ENCODE measurements around the gene AGAP4.
"Not testable (repeated sequence)": the region's sequence is repeated elsewhere in the genome, so short reads cannot be mapped to it uniquely, and the experiment has no call there.

The AGAP4 gene

DNA sequence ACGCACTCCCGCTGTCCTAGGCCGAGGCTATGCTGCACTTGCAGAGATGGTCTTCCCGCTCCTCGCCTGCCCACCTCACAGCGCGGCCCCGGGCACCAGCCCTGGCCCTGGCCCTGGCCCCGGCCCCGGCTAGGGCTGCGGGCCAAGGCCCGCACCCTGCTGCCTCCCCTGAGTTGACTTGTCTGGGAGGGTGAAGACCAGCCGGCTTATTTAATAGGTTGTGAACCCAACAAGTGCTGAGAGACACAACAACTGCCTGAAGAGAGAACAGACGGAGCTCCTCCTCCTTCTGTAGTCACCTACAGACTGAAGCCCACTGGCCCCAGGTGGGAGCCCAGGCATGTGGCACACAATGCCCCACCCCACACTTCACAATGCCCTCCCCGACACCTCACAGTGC lies at the start of gene AGAP4:
Gene AGAP4, minus strand, starts transcription at position 101 of the 400 bp plus-strand sequence. CDS start 153 bp downstream, outside the sequence.
- not testable (repeated sequence) for H3K4me2 ChIP-seq, H3K9me3 ChIP-seq, H3K27ac ChIP-seq, H3K4me3 ChIP-seq, H3K36me3 ChIP-seq, H4K20me1 ChIP-seq, H3K4me1 ChIP-seq, H3K27me3 ChIP-seq, H3K9ac ChIP-seq

- H3K4me3 ChIP-seq, H4K20me1 ChIP-seq, H3K9me3 ChIP-seq, H3K27me3 ChIP-seq, H3K4me2 ChIP-seq, H3K9ac ChIP-seq, H3K27ac ChIP-seq, H3K36me3 ChIP-seq, H3K4me1 ChIP-seq: not testable (repeated sequence)
Observed at GRCh38 chr10:45890721-45891120, 43.4 kb upstream of the AGAP4 start.

DNA sequence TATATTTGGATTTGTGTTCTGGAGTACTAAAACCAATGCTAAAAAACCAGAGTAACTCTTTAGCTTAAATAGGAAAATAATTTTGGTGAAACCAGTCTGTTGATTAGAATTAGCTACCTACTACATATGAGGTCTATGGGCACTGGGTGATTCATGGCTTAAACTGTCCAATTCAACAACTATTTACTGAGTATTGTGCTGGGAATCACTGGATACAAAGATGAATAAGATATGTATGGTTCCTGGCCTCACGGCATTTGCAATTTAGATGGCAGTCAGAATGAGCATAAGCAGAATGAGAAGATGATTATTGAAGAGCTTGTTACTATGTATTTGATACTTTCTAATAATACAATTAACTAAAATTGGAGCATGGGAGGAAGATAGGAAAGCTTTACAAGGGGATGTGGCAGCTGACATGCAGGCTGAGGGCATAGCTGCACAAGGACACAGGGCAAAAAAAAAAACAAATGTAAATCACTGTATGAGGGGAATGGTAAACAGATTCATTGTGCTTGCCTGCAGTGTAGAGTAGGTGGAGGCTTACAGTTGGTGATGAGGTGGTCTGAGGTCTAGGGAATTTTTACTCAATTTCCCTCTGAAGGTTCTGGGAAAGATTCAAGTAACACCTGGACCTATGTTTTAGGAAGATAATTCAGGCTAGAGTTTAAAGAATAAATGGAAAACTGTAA lies 42.4 kb upstream of the AGAP4 start:
- H3K9ac ChIP-seq, H3K4me1 ChIP-seq, H3K4me2 ChIP-seq, H4K20me1 ChIP-seq, H3K36me3 ChIP-seq, H3K4me3 ChIP-seq, H3K27ac ChIP-seq, H3K27me3 ChIP-seq, H3K9me3 ChIP-seq: not testable (repeated sequence)

DNA sequence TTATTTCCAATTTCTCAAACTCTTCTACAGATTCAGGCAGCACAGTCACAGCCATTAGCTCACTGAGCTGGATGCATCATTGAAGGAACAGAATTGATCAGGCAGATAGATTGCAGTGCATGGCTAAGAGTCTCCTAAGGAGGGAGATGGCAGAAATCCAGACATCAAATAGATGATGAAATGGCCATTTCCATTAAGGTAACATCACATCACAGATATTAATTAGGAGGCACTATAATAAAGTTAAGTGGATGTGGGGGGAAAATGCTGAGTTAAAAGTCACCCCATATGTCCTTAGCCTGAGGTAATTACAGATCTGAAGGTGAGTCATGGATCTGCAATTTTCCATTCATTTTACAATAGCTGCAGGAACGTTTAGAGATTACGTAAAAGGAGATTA lies 35.6 kb upstream of the AGAP4 start:
- not testable (repeated sequence) for H4K20me1 ChIP-seq, H3K9ac ChIP-seq, H3K9me3 ChIP-seq, H3K36me3 ChIP-seq, H3K27me3 ChIP-seq, H3K27ac ChIP-seq, H3K4me2 ChIP-seq, H3K4me3 ChIP-seq, H3K4me1 ChIP-seq

GRCh38 chr10:45865404-45865803 lies 18.1 kb upstream of the AGAP4 start:
- not testable (repeated sequence) for H3K36me3 ChIP-seq

GRCh38 chr10:45864264-45864663 lies 17.0 kb upstream of the AGAP4 start:
- not testable (repeated sequence) for H3K9me3 ChIP-seq

More at GRCh38 chr10:45865404-45865803, 18.1 kb upstream of the AGAP4 start:
- H3K27ac ChIP-seq, H4K20me1 ChIP-seq, H3K27me3 ChIP-seq, H3K4me1 ChIP-seq, H3K4me2 ChIP-seq, H3K9me3 ChIP-seq, H3K4me3 ChIP-seq, H3K9ac ChIP-seq: not testable (repeated sequence)

DNA sequence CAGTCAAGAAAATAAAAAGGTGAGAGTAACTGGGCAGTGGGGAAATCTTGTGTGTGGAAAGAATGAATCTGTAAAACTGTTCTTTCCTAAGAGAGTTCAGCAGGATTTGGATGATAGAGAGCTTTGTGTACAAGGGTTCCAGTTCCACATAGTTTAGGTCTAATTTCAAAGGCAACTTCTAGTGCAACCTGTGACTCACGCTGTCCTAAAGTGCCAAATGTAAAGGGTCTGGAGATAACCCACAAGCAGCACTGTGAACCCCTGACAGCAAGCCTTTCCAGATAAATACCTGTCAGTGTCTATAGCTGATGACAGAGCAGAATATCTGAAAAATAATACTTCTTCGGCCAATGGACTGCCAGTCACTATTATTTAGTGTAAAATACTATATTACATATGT lies 16.3 kb upstream of the AGAP4 start:
- not testable (repeated sequence) for H3K4me3 ChIP-seq, H4K20me1 ChIP-seq, H3K9ac ChIP-seq, H3K36me3 ChIP-seq, H3K4me1 ChIP-seq, H3K9me3 ChIP-seq, H3K4me2 ChIP-seq, H3K27me3 ChIP-seq, H3K27ac ChIP-seq

More at GRCh38 chr10:45864264-45864663, 17.0 kb upstream of the AGAP4 start:
- H4K20me1 ChIP-seq, H3K4me1 ChIP-seq, H3K4me3 ChIP-seq, H3K9ac ChIP-seq, H3K27me3 ChIP-seq, H3K36me3 ChIP-seq, H3K4me2 ChIP-seq, H3K27ac ChIP-seq: not testable (repeated sequence)

DNA sequence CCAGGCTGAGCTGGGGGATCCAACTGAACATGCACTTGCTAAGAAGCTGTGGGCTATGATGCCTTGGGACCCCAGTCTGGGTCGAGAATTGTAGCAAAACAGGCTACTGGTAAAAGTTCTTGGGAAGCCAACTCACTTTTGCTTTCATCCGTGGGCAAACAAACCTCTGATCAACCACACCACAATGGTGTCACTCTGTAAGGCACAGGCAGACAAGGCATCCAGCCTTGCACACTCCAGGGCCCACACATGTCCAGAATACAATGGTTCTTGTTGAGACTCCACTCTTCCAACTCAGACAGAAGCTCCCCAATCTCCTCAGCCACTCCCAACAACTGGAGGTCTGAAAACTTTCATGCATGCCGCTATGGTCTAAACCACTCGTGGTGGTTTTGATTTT lies 10.6 kb upstream of the AGAP4 start:
- not testable (repeated sequence) for H3K9me3 ChIP-seq, H4K20me1 ChIP-seq, H3K36me3 ChIP-seq, H3K27ac ChIP-seq, H3K4me2 ChIP-seq, H3K9ac ChIP-seq, H3K27me3 ChIP-seq, H3K4me3 ChIP-seq, H3K4me1 ChIP-seq

DNA sequence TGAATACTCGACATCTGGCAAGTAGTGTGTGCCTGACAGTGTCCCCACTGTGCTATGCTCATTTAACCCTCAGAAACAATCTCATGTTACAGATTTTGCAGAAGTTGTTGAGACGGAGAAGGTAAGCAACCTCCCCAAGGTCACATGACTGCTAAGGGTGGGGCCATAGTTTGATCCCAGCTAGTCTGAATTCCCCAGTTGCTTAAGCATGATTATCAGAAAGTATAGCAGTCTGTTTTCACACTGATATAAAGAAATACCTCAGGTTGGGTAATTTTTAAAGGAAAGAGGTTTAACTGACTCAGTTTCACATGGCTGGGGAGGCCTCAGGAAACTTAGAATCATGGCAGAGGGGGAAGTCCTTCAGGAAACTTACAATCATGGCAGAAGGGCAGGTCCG lies 1.2 kb upstream of the AGAP4 start:
- H3K9me3 ChIP-seq, H3K9ac ChIP-seq, H4K20me1 ChIP-seq, H3K27me3 ChIP-seq, H3K36me3 ChIP-seq, H3K4me1 ChIP-seq, H3K27ac ChIP-seq, H3K4me3 ChIP-seq, H3K4me2 ChIP-seq: not testable (repeated sequence)

GRCh38 chr10:45822918-45823317 lies 24.4 kb downstream of the AGAP4 start:
- not testable (repeated sequence) for H3K4me2 ChIP-seq, H3K9ac ChIP-seq, H3K4me3 ChIP-seq, H3K27me3 ChIP-seq, H4K20me1 ChIP-seq, H3K4me1 ChIP-seq, H3K36me3 ChIP-seq, H3K27ac ChIP-seq
- H3K9me3 ChIP-seq: peaks cover 10% of the 10 kb centered on the region

- peaks cover 22% of the 10 kb centered on the region for H3K9me3 ChIP-seq
- not testable (repeated sequence) for H4K20me1 ChIP-seq, H3K27ac ChIP-seq, H3K4me2 ChIP-seq, H3K4me1 ChIP-seq, H3K27me3 ChIP-seq, H3K4me3 ChIP-seq, H3K36me3 ChIP-seq, H3K9ac ChIP-seq
Observed at GRCh38 chr10:45820107-45820830, 27.0 kb downstream of the AGAP4 start.

Data from BLaER1 (cell line).